Stimulated activated CD8-positive, alpha-beta memory T cell treated with anti-CD3 and anti-CD28 coated beads, Interleukin-7, amount 100 ng/mL, for 4 hours (primary cell): Measurements from ENCODE around the gene GMCL2.

Source experiments
- DNase-seq, 2 donors: peaks; one replicate each; pipeline ENCODE4 v3.0.0-alpha.2; 2020; ENCODE audit warnings: low read depth in 2 of 2

Gene GMCL2

DNA sequence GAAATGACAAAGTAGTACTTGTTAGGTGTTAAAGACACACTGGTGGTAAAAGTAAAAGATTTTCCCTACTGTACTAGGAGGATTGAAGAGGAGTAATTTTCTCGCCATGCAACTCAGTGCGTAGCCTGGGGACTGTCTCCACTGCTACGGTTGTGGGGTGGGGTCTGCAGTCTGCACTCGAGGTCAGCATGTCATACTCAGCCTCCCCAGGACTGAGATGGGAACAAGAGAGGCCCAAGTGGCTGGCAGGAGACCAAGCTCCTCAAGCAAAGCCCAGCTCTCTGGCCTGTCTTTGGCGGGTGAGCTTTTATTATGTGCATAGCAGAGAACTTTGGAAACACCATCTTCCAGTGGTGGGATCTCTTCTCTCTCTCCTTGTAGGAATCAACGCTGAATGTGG is 43.9 kb downstream of the GMCL2 start:
- DNase-seq: no peak

DNA sequence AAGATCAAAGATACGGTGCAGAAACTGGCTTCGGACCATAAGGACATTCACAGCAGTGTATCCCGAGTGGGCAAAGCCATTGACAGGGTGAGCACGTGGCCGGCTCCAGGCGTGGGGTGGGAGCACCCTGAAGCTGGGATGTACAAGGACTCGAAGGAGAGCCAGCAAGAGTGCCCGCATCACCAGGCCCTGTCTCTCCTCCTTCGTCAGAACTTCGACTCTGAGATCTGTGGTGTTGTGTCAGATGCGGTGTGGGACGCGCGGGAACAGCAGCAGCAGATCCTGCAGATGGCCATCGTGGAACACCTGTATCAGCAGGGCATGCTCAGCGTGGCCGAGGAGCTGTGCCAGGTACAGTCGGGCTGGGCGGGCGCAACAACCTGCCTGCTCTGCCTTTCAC is 44.5 kb downstream of the GMCL2 start:
- no peak for DNase-seq

DNA sequence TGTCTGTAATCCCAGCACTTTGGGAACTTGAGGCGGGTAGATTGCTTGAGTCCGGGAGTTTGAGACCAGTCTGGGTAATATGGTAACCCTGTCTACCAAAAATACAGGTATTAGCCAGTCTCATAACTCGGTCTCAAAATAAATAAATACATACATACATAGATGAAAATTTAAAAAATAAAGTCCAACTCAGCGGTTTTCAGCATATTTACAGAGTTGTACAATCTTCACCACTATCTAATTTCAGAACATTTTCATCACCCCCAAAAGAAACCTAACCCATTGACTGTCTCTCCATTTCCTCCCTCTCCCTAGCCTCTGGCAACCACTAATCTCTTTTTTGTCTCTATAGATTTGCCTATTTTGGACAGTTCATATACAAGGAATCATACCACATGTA is 45.6 kb downstream of the GMCL2 start:
- DNase-seq: no peak

DNA sequence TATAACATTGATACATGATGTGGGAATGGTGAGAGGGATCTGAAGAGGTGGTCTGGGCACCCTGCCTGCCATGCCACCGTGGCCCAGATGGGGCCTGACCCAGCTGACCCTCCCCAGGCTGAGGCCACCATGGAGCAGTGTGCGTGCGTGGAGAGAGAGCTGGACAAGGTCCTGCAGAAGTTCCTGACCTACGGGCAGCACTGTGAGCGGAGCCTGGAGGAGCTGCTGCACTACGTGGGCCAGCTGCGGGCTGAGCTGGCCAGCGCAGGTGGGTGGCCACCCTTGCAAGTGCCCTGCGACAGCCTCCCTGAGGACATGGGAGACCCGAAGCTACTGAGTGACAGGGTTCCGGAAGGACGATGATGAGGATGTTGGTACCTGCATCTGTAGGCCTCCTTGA is 49.2 kb downstream of the GMCL2 start:
- DNase-seq: no peak

DNA sequence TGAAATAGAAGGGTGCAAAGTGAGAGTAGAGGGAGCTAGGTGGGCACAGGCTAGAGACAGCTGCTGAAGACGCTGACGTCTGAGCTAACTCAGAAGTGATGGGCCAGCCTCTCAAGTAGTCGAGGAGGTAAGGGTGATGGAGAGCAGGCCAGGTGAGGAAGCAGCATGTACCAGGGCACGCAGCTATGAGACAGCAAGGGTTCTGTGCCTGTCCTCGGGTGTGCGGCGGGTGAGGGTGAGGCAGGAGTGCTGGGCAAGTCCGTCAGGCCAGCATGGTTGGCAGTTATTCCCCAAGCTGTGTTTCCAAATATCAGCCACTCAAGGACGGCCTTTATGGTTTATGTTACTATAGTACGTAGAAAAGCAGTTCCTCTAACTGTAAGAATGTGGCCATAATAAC is 50.2 kb downstream of the GMCL2 start:
- DNase-seq: no peak
